Upper lobe of left lung (tissue), 6 donors: Measurements from ENCODE around the gene CCL3. TPM values are rescaled to one million over a fixed set of nuclear protein-coding genes. Genes with fewer than 3 reads are reported as not detected.

Experiments
- ATAC-seq, 2 donors: fragments of 200-7000 bp; cut with Tn5 transposase; one replicate each; pipeline ENCODE4 v1.9.1; 2022; ENCODE audit warnings: mild to moderate bottlenecking in 2 of 2, moderate library complexity in 2 of 2; ENCODE audit not compliant: low FRiP score in 2 of 2
- DNase-seq, 2 donors: peaks; one replicate each; pipeline ENCODE4 v3.0.0-alpha.2; 2019 to 2020
- H3K27ac ChIP-seq, 4 donors: fragments of 200-600 bp; sonication (generic); one replicate each; pipeline ENCODE4 v1.5.1; 2016 to 2019
- H3K27me3 ChIP-seq, 4 donors: fragments of 200-600 bp; sonication (generic); one replicate each; pipeline ENCODE4 v1.5.1; 2017 to 2019
- H3K36me3 ChIP-seq, 4 donors: fragments of 200-600 bp; sonication (generic); one replicate each; pipeline ENCODE4 v1.5.1; 2016 to 2019
- H3K4me1 ChIP-seq, 4 donors: fragments of 200-600 bp; sonication (generic); one replicate each; pipeline ENCODE4 v1.5.1; 2018 to 2019
- H3K4me3 ChIP-seq, 4 donors: fragments of 200-600 bp; sonication (generic); one replicate each; pipeline ENCODE4 v1.5.1; 2017 to 2019; ENCODE audit warnings: mild to moderate bottlenecking in 2 of 4, moderate library complexity in 1 of 4
- H3K9me3 ChIP-seq, 4 donors: fragments of 200-600 bp; sonication (generic); one replicate each; pipeline ENCODE4 v1.5.1; 2018 to 2019
- EP300 ChIP-seq, 4 donors: sonication (generic); formaldehyde crosslinking; IDR thresholded peaks; one replicate each; pipeline ENCODE4 v1.5.1; 2017; ENCODE audit warnings: antibody characterized with exemption in 4 of 4, control low read depth in 2 of 4
- POLR2A ChIP-seq, 4 donors: fragments of 450-650 bp; IDR thresholded peaks; one replicate each; pipeline ENCODE4 v1.5.1; 2016 to 2017; ENCODE audit warnings: antibody characterized with exemption in 4 of 4, mild to moderate bottlenecking in 2 of 4
- POLR2AphosphoS5 ChIP-seq, 2 donors: sonication (generic); formaldehyde crosslinking; IDR thresholded peaks; one replicate each; pipeline ENCODE4 v1.5.1; 2017; ENCODE audit warnings: antibody characterized with exemption in 2 of 2
- WGBS, 2 donors: methylation state at CpG; one replicate each; pipeline ENCODE4 v1.1.5; 2017 to 2018; 5-methylcytosine and 5-hydroxymethylcytosine counted together
- small RNA-seq, 4 donors: library from RNA; depleted of rRNA; stranded (forward); fragments of <200 nt; gene quantifications; one replicate each; pipeline ENCODE3, GENCODE V24; 2016
- total RNA-seq, 6 donors: library from RNA; depleted of rRNA in 4 of 6; stranded (reverse); fragments of >200 nt in 4 of 6; gene quantifications; one replicate each; pipeline versions ENCODE4 v1.1.0 to v1.2.1, GENCODE V29; 2016 to 2021
- TF ChIP-seq, protein P1 (sequence below), 6 experiments: fragments of 450-650 bp in 4 of 6; fragments of 200-600 bp in 2 of 6; sonication (generic) in 2 of 6; IDR thresholded peaks; one replicate each; pipeline ENCODE4 v1.5.1; 2016 to 2019; ENCODE audit warnings: antibody characterized with exemption in 6 of 6
- donor health status: DM: no; HTN: no; CAD: no; lungs with moderate emphysema.
- donor health status: DM: no; HTN: yes; CAD: no; lungs with severe emphysema.

Gene CCL3
- total RNA-seq, 6 donors from 2014 or later = 0.55 to 24.9 (median 2.9) TPM

GRCh38 chr17:36055921-36056520, 33.9 kb downstream of the CCL3 start:
- Histone ChIP-seq H3K4me3 (no peak overlapping the region), H3K4me1 (no peaks in the 10 kb centered on the region), H3K9me3 (peaks cover 0 to 9% (median 0%) of the 10 kb centered on the region in 4 donors), H3K27me3 (no peaks in the 10 kb centered on the region), H3K36me3 (no peaks in the 10 kb centered on the region), H3K27ac (peak overlapping the region in 1 of 4 donors; percentile 32)
- 79 to 86% methylated on average over 4 of the region's 4 CpGs for WGBS, 2 donors
- DNase-seq (no peak), ATAC-seq (no peak)
- TF ChIP-seq, protein P1, sequence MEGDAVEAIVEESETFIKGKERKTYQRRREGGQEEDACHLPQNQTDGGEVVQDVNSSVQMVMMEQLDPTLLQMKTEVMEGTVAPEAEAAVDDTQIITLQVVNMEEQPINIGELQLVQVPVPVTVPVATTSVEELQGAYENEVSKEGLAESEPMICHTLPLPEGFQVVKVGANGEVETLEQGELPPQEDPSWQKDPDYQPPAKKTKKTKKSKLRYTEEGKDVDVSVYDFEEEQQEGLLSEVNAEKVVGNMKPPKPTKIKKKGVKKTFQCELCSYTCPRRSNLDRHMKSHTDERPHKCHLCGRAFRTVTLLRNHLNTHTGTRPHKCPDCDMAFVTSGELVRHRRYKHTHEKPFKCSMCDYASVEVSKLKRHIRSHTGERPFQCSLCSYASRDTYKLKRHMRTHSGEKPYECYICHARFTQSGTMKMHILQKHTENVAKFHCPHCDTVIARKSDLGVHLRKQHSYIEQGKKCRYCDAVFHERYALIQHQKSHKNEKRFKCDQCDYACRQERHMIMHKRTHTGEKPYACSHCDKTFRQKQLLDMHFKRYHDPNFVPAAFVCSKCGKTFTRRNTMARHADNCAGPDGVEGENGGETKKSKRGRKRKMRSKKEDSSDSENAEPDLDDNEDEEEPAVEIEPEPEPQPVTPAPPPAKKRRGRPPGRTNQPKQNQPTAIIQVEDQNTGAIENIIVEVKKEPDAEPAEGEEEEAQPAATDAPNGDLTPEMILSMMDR (IDR thresholded peaks at IDR 0.05) = no peak
- TF ChIP-seq POLR2A (IDR thresholded peaks at IDR 0.05) = no peak
- no peak for TF ChIP-seq POLR2AphosphoS5 (IDR thresholded peaks at IDR 0.05)
- no peak for TF ChIP-seq EP300 (IDR thresholded peaks at IDR 0.05)

- 75 to 86% methylated on average over 2 of the region's 2 CpGs for WGBS, 2 donors
- no peaks in the 10 kb centered on the region for H3K27me3 ChIP-seq
- H3K4me1 ChIP-seq = no peaks in the 10 kb centered on the region
- TF ChIP-seq POLR2A (IDR thresholded peaks at IDR 0.05) = no peak
- TF ChIP-seq, protein P1 (IDR thresholded peaks at IDR 0.05) = no peak
- TF ChIP-seq EP300 (IDR thresholded peaks at IDR 0.05) = no peak
- TF ChIP-seq POLR2AphosphoS5 (IDR thresholded peaks at IDR 0.05) = no peak
- DNase-seq = no peak
- H3K9me3 ChIP-seq = peaks cover 0 to 9% (median 0%) of the 10 kb centered on the region in 4 donors
- H3K36me3 ChIP-seq = no peaks in the 10 kb centered on the region
- H3K4me3 ChIP-seq = no peak overlapping the region
- ATAC-seq = no peak
- H3K27ac ChIP-seq = no peak overlapping the region
Observed at GRCh38 chr17:36055171-36055570, 34.8 kb downstream of the CCL3 start.

- WGBS, 2 donors = 93 to 98% methylated on average over 2 of the region's 2 CpGs
- Histone ChIP-seq H3K36me3 (no peaks in the 10 kb centered on the region), H3K4me3 (no peak overlapping the region), H3K27ac (no peak overlapping the region), H3K27me3 (no peaks in the 10 kb centered on the region), H3K4me1 (no peaks in the 10 kb centered on the region), H3K9me3 (peaks cover 9 to 12% (median 10%) of the 10 kb centered on the region in 4 donors)
- ATAC-seq (no peak), DNase-seq (no peak)
- TF ChIP-seq EP300 (IDR thresholded peaks at IDR 0.05) (no peak), POLR2A (IDR thresholded peaks at IDR 0.05) (no peak), POLR2AphosphoS5 (IDR thresholded peaks at IDR 0.05) (no peak)
- TF ChIP-seq, protein P1 (IDR thresholded peaks at IDR 0.05) = no peak
Observed at GRCh38 chr17:36049643-36050042, 40.3 kb downstream of the CCL3 start.

GRCh38 chr17:36048066-36048465, 41.9 kb downstream of the CCL3 start:
- no peaks in the 10 kb centered on the region for H3K36me3 ChIP-seq
- H3K4me3 ChIP-seq = no peak overlapping the region
- no peaks in the 10 kb centered on the region for H3K4me1 ChIP-seq
- no peak overlapping the region for H3K27ac ChIP-seq
- no peak for DNase-seq
- ATAC-seq = no peak
- H3K9me3 ChIP-seq = peaks cover 9 to 12% (median 10%) of the 10 kb centered on the region in 4 donors
- 57 to 67% methylated on average over 2 of the region's 2 CpGs for WGBS, 2 donors
- H3K27me3 ChIP-seq = no peaks in the 10 kb centered on the region
- TF ChIP-seq, protein P1 (IDR thresholded peaks at IDR 0.05) = no peak
- no peak for TF ChIP-seq POLR2AphosphoS5 (IDR thresholded peaks at IDR 0.05)
- TF ChIP-seq EP300 (IDR thresholded peaks at IDR 0.05) = no peak
- TF ChIP-seq POLR2A (IDR thresholded peaks at IDR 0.05) = no peak

Small RNA genes lying within 50 kb of the gene (small RNA-seq; reads per million reads assigned to genes)
- 0 reads per million in 4 donors for gene RN7SL301P

Other genes starting within 250 kb of the CCL3 start
- gene HEATR9, start 221.3 kb downstream of the CCL3 start, total RNA-seq = under 1 TPM in 2 of 6 donors, not detected in 4; 0.13 to 0.30 TPM
- gene CCL5, start 209.8 kb downstream of the CCL3 start, total RNA-seq = 10 to 100 TPM; 11.5 to 17.6 (median 15.3) TPM
- gene RDM1, start 159.4 kb downstream of the CCL3 start, total RNA-seq = not detected
- gene LYZL6, start 146.4 kb downstream of the CCL3 start, total RNA-seq = not detected
- under 1 TPM in 2 of 6 donors, not detected in 4; 0.20 to 0.61 TPM for gene CCL16, start 108.6 kb downstream of the CCL3 start, total RNA-seq
- gene CCL14, start 103.4 kb downstream of the CCL3 start, total RNA-seq = 10 to 100 TPM in 2 of 6 donors, 1 to 10 TPM in 4; 1.0 to 90.7 (median 5.6) TPM
- gene CCL15, start 88.6 kb downstream of the CCL3 start, total RNA-seq = 1 to 10 TPM in 2 of 6 donors, under 1 TPM in 2, not detected in 2; 0.72 to 2.6 (median 1.4) TPM
- 10 to 100 TPM in 4 of 6 donors, 1 to 10 TPM in 1, not detected in 1; 6.9 to 40.0 (median 16.6) TPM for gene CCL23, start 72.2 kb downstream of the CCL3 start, total RNA-seq
- gene CCL18, start 25.9 kb downstream of the CCL3 start, total RNA-seq = 100 to 1,000 TPM in 4 of 6 donors, 10 to 100 TPM in 2; 50.3 to 250 (median 169) TPM
- 10 to 100 TPM in 4 of 6 donors, 1 to 10 TPM in 2; 5.7 to 24.0 (median 14.1) TPM for gene CCL4, start 13.7 kb upstream of the CCL3 start, total RNA-seq
- 1 to 10 TPM in 5 of 6 donors, not detected in 1; 3.6 to 8.9 (median 7.0) TPM for gene TBC1D3B, start 86.5 kb upstream of the CCL3 start, total RNA-seq
- gene CCL3L1, start 106.6 kb upstream of the CCL3 start, total RNA-seq = 1 to 10 TPM in 2 of 6 donors, under 1 TPM in 1, not detected in 3; 0.54 to 8.4 (median 5.8) TPM
- gene CCL4L2, start 120.9 kb upstream of the CCL3 start, total RNA-seq = 10 to 100 TPM in 1 of 6 donors, 1 to 10 TPM in 4, not detected in 1; 1.7 to 12.6 (median 3.0) TPM
- gene TBC1D3I, start 174.4 kb upstream of the CCL3 start, total RNA-seq = 1 to 10 TPM in 2 of 6 donors, not detected in 4; 1.4 TPM
- gene TBC1D3G, start 233.7 kb upstream of the CCL3 start, total RNA-seq = 1 to 10 TPM in 1 of 6 donors, not detected in 5; 1.7 TPM